ENCODE data around the gene MYH11. TPM values are rescaled to one million over a fixed set of nuclear protein-coding genes. Genes with fewer than 3 reads are reported as not detected.

Gene MYH11
- total RNA-seq, 1 donor from 2014 or later, result not detected

DNA sequence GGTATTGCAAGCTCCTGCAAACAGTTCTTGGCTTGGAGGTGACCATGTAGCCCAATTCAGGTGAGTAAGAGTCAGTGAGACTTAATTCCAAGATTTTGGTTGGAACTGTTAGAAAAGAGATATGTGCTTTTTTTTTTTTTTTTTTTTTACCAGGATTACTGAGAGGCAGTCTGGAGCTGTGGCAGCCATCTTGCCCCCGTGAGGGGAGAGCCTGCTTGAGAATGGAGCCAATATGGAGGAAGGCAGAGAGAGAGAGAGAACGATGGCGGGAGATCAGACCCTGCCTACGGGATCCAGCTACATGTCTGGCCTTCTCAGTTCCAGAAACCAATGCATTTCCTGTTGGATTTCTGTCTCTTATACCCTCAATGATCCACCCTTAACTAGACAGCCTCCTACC is 97.8 kb downstream of the MYH11 start:
- no peak overlapping the region for H3K4me3 ChIP-seq (ENCODE audit: low read depth, low read length)
- TF ChIP-seq, protein P1, sequence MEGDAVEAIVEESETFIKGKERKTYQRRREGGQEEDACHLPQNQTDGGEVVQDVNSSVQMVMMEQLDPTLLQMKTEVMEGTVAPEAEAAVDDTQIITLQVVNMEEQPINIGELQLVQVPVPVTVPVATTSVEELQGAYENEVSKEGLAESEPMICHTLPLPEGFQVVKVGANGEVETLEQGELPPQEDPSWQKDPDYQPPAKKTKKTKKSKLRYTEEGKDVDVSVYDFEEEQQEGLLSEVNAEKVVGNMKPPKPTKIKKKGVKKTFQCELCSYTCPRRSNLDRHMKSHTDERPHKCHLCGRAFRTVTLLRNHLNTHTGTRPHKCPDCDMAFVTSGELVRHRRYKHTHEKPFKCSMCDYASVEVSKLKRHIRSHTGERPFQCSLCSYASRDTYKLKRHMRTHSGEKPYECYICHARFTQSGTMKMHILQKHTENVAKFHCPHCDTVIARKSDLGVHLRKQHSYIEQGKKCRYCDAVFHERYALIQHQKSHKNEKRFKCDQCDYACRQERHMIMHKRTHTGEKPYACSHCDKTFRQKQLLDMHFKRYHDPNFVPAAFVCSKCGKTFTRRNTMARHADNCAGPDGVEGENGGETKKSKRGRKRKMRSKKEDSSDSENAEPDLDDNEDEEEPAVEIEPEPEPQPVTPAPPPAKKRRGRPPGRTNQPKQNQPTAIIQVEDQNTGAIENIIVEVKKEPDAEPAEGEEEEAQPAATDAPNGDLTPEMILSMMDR (conservative IDR thresholded peaks at IDR 0.05; ENCODE audit: low read depth, low read length), result no peak
- DNase-seq (ENCODE audit: low read depth), result no peak

DNA sequence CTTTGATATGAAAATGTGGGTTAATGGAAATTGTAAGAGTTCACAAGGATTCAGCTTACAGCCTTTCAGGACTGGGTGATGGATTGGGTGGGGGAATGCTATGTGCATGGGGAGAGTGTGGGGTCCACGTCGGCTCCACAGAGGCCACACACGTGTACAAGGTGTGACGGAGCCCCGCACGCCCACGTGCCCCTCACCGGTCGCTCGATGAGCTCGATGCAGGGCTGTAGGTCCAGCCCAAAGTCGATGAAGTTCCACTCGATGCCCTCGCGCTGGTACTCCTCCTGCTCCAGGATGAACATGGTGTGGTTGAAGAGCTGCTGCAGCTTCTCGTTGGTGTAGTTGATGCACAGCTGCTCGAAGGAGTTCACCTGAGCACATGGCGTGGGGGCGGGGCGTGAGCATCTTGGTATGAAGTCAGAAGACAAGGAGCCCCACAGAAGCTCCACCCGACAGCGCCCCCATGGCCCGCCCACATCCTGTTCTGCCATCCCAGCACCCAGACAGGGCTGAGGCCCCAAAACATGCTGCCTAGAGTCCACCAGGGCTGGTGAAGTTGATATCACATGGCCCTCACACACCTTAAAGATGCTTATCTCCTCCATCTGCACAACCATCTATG is 99.1 kb downstream of the MYH11 start:
- DNase-seq (ENCODE audit: low read depth), result no peak
- TF ChIP-seq, protein P1 (conservative IDR thresholded peaks at IDR 0.05; ENCODE audit: low read depth, low read length), result no peak
- H3K4me3 ChIP-seq (ENCODE audit: low read depth, low read length), result no peak overlapping the region

DNA sequence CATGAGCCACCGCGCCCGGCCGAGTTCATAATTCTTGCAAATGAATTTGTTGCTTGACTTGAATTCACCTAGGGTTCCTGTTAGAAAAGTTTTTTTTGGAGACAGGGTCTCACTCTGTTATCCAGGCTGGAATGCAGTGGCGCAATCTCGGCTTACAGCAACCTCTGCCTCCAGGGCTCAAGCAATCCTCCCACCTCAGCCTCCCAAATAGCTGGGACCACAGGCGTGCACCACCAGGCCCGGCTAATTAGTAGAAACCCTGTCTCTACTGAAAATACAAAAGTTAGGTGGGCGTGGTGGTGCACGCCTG is 99.8 kb downstream of the MYH11 start:
- H3K4me3 ChIP-seq (ENCODE audit: low read depth, low read length), result no peak overlapping the region
- TF ChIP-seq, protein P1 (conservative IDR thresholded peaks at IDR 0.05; ENCODE audit: low read depth, low read length), result no peak
- no peak for DNase-seq (ENCODE audit: low read depth)

DNA sequence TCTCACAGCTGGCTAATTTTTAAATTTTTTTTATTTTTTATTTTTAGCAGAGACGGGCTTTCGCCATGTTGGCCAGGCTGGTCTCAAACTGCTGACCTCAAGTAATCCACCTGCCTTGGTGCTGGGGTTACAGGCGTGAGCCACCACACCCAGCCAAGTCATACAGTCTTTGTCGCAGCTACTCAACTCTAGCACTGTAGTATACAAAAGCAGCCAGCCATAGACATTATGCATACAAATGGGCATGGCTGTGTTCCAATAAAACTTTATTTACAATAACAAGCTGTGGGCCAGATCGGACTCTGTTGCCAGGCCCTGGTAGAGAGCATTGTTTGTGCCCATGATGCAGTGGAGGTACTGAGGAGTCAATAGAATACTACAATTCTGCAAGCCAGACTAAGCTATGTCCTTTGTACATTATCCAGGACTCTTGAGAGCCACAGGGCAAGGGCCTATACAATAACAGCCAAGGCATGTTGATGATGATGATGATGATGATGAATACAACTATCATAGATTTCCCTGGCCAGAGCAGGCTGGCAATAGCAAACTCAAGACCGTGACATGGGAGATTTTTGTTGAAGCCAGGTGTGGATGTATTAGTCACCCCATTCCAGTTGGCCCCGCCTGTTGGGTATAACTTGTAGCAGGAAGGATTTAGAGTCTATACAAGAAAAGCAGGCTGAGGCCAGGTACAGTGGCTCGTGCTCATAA is 101.8 kb downstream of the MYH11 start:
- TF ChIP-seq, protein P1 (conservative IDR thresholded peaks at IDR 0.05; ENCODE audit: low read depth, low read length), result no peak
- H3K4me3 ChIP-seq (ENCODE audit: low read depth, low read length), result no peak overlapping the region
- no peak for DNase-seq (ENCODE audit: low read depth)

DNA sequence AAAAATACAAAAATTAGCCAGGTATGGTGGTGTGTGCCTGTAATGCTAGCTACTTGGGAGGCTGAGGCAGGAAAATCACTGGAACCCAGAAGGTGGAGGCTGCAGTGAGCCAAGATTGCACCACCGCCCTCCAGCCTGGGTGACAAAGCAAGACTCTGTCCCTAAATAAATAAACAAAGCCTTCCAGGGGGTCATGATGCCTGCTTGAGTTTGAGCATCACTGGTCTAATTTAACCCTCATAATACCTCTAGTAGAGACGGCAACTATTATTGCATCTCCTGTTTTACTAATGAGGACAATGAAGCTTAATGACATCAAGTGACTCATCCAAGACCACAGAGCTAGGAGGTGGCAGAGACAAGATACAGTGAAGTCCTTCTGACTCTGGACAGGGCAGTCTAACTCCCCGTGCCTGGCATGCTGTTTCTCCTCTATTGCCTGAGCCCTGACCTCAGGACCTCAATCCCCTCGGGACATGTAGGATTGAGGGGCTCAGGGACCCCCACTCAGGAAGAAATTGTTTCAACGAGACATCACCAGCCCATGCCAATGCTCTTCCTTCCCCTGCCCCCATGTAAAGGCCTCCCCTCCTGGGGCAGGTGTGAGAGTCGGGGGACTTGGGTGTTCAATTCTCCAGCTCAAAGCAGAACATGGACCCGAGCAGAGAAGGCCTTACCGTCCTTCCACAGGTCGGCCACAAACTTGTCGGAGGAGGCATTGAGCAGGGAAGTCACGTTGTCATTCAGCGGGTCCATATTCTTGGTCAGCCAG is 103.9 kb downstream of the MYH11 start:
- H3K4me3 ChIP-seq (ENCODE audit: low read depth, low read length), result no peak overlapping the region
- DNase-seq (ENCODE audit: low read depth), result no peak
- TF ChIP-seq, protein P1 (conservative IDR thresholded peaks at IDR 0.05; ENCODE audit: low read depth, low read length), result no peak

DNA sequence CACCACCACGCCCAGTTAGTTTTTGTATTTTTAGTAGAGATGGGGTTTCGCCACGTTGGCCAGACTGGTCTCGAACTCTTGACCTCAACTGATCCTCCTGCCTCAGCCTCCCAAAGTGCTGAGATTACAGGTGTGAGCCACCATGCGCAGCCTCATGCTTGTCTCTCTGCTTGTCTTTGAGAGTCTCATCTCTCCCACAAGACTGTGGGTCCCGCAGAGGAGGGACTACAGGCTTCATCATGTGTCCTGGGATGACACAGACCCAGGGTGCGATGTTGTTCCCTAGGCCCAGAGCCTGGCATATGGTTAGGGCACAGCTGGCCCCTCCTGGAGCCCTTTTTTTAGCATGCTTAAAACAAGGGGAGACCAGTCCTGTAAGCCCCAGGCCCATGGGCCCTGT is 104.9 kb downstream of the MYH11 start:
- no peak overlapping the region for H3K4me3 ChIP-seq (ENCODE audit: low read depth, low read length)
- TF ChIP-seq, protein P1 (conservative IDR thresholded peaks at IDR 0.05; ENCODE audit: low read depth, low read length), result no peak
- no peak for DNase-seq (ENCODE audit: low read depth)

Measured in epithelial cell of proximal tubule (primary cell).